GM18909 (cell line): ENCODE measurements around the gene ARMC7.

Experiments
- ATAC-seq: cut with Tn5 transposase; IDR thresholded peaks from one replicate; pipeline ENCODE4 v1.9.1; 2021; ENCODE audit warnings: mild to moderate bottlenecking; ENCODE audit not compliant: unreplicated experiment, poor library complexity

ARMC7 gene

GRCh38 chr17:75097865-75098264 lies 11.9 kb upstream of the ARMC7 start:
- ATAC-seq: no peak

GRCh38 chr17:75098861-75099260 lies 10.9 kb upstream of the ARMC7 start:
- no peak for ATAC-seq

DNA sequence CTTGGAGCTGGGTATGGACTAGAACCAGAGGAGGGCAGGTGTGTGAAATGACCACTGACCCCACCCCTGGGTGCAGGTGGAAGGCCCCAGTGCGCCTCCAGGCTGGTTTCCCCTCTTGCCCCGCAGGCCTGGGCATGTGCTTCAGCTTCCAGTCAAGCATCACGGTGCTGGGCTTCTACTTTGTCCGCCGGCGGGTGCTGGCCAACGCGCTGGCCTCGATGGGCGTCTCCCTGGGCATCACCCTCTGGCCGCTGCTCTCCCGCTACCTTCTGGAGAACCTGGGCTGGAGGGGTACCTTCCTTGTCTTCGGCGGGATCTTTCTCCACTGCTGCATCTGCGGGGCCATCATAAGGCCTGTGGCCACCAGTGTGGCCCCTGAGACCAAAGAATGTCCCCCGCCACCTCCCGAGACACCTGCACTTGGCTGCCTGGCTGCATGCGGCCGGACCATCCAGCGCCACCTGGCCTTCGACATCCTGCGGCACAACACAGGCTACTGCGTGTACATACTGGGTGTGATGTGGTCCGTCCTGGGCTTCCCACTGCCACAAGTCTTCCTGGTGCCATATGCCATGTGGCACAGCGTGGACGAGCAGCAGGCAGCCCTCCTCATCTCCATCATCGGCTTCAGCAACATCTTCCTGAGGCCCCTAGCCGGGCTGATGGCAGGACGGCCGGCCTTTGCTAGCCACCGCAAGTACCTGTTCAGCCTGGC lies 9.7 kb upstream of the ARMC7 start:
- ATAC-seq: no peak

GRCh38 chr17:75102385-75102821 lies 7.4 kb upstream of the ARMC7 start:
- ATAC-seq: no peak

GRCh38 chr17:75103601-75104554 lies 5.9 kb upstream of the ARMC7 start:
- ATAC-seq: no peak

DNA sequence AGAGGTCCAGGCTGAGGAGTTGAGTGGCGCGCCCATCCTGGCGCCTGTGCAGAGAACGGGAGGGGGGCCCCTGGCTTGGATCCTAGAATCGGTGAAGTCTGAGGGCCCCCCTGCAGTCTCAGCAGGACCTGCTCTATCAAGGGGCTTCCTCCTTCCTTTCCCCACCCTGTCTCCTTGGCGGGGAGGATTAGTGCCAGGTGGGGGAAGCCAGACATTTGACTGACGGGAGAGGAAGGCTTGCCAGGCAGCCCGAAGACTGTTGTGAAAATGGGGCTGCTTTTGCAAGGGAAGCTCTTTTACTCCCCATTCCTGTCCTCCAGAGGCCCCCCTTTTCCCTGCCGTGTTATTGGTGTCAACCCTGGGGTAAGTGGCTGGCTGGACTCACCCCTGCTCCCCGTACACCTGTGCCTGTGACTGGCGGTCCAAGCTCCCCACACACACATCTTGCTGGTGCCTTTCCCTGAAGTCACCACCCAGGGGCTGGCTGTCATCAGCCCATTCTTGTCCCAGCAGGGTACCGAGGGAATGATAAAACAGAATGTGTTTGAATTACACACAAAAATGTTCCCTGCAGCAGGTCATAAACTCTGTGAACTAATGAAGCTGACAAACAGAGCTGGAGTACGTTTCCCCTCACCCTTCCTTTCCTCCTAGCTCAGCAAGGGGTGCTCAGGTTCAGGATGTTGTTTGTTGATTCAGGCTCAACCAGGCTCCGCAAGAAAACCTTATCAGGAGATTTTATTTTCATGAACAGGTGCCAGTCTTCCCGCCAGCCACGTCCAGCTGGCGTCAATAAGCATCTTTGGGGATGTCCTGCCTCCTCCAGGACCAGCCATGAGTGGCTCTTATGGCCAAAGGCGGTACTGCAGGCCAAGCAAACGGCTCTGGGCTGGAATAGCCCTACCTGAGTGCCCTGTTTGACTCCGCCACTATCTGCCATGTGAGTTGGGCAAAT lies 4.4 kb upstream of the ARMC7 start:
- no peak for ATAC-seq

DNA sequence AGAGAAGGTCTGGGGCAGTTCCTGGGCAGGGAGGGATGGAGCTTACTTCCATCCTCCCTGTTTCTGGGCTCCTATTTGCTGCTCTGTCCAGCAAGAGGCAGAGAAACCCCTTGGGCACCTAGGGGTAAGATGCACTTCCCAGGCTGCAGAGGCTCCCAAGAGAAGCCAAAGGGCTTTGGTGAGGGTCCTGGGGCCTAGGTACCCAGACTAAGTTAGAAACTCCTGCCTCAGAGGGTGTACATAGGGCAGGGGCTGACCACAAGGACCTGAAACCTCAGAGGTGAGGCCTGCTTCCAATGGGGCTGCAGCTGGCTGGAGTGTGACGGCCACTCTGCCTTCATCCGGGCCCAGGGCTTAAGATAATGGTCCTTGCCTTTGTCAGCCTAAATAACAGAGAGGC lies 1.6 kb upstream of the ARMC7 start:
- no peak for ATAC-seq

GRCh38 chr17:75109046-75109406 lies 743 bp upstream of the ARMC7 start:
- ATAC-seq: no peak

GRCh38 chr17:75110234-75110937 lies 617 bp downstream of the ARMC7 start:
- no peak for ATAC-seq

DNA sequence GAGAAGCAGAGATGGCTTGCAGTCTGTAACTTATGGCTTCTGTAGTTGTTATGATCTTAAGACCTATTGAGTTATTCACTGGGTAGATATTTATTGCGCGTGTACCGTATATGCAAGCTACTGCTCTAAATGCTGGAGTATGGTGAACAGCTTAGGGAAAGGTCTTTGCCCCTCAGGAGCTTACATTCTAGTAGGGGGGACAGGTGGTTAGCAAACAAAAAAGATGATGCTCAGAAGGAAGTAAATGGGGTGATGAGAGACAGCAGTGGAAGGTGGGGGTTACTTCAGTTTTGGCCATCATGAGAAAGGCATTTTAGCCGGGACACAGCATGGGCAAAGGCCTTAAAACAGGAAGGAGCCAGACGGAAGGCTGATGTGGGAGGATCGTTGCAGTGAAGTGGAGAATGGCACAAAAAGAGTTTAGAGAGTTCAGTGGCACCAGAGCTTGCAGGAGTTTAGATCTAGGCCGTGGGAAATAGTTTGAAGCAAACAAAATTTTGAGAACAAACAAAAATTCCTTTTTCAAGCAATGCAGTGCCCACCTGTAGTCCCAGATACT lies 2.1 kb downstream of the ARMC7 start:
- no peak for ATAC-seq

GRCh38 chr17:75113798-75114551 lies 4.2 kb downstream of the ARMC7 start:
- ATAC-seq: peak; percentile 53

DNA sequence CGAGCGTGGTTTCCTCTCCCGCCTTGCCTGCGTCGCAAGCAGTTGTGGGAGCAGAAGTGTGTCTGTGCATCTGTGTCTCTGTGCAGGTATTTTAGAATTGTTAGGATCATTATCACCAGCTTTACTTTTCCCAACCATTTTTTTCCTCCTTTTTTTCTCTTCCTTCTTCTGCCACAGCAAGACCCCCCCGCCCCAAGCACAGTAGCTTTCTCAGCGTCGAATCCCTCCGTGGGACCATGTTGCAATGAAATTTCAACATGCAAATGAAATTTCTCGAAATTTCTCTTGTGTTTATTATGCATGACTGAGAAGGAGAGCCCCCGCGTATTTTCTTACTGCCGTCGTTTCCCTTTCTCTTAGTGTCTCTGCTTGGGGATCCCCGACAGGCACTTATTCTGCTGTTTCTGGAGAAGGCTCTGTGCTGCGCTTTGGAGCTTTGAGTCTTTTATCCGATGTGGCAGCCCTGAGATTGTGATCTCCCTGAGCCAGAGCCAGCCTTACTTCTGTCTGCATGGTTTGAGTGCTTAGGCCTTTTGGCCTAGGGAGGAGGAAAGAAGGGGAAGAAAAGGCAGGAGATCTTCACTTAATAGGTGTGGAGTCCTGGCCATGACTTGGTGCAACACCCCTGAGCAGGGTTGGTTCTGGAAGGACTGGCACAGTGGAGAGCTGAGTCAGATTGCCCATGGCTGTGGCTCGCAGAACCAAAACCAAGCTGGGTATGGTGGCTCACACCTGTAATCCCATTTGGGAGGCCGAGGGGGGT lies 5.0 kb downstream of the ARMC7 start:
- no peak for ATAC-seq

- no peak for ATAC-seq
These were observed 5.8 kb downstream of the ARMC7 start for GRCh38 chr17:75115555-75115954.

DNA sequence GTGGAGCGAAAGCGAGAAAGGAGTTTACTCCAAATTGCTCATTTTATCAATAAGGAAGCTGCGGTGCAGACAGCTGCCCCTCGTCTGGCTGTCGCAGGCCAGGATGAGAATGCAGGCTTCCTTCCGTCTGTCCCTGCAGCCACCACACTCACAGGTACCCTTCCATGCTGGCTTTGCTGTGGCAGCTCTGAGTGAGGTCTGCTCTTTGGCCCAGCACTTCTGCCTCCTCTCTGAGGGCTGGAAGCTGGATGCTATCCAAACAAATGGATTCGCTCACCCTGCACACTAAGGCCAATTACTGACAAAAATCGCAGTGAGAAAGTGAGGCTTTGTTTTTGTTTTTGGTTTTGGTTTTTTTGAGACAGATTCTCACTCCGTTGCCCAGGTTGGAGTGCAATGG lies 7.0 kb downstream of the ARMC7 start:
- ATAC-seq: no peak

GRCh38 chr17:75118307-75118706 lies 8.5 kb downstream of the ARMC7 start:
- no peak for ATAC-seq

- no peak for ATAC-seq
These were observed 14.5 kb downstream of the ARMC7 start for GRCh38 chr17:75124041-75124818.

GRCh38 chr17:75124819-75125162 lies 15.0 kb downstream of the ARMC7 start:
- ATAC-seq: no peak
